Measurements from ENCODE around the gene TCF7L1. TPM values are rescaled to one million over a fixed set of nuclear protein-coding genes. Genes with fewer than 3 reads are reported as not detected.

TCF7L1 gene
- total RNA-seq, 2 donors from 2014 or later = 3.1 to 4.0 TPM

- TF ChIP-seq, protein P1, sequence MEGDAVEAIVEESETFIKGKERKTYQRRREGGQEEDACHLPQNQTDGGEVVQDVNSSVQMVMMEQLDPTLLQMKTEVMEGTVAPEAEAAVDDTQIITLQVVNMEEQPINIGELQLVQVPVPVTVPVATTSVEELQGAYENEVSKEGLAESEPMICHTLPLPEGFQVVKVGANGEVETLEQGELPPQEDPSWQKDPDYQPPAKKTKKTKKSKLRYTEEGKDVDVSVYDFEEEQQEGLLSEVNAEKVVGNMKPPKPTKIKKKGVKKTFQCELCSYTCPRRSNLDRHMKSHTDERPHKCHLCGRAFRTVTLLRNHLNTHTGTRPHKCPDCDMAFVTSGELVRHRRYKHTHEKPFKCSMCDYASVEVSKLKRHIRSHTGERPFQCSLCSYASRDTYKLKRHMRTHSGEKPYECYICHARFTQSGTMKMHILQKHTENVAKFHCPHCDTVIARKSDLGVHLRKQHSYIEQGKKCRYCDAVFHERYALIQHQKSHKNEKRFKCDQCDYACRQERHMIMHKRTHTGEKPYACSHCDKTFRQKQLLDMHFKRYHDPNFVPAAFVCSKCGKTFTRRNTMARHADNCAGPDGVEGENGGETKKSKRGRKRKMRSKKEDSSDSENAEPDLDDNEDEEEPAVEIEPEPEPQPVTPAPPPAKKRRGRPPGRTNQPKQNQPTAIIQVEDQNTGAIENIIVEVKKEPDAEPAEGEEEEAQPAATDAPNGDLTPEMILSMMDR (IDR thresholded peaks at IDR 0.05) = no peak
- no peaks in the 10 kb centered on the region for H3K27me3 ChIP-seq
- no peaks in the 10 kb centered on the region for H3K36me3 ChIP-seq
- no peaks in the 10 kb centered on the region for H3K9me3 ChIP-seq
- DNase-seq (ENCODE audit: low spot score) = no peak
- peaks cover 0 to 52% of the 10 kb centered on the region in 2 donors for H3K4me1 ChIP-seq
- peak overlapping the region; percentile 6 to 87 for H3K27ac ChIP-seq
- no peak overlapping the region for H3K4me3 ChIP-seq
Observed at GRCh38 chr2:85137156-85137555, 4.0 kb downstream of the TCF7L1 start.

GRCh38 chr2:85143463-85144082 is 10.4 kb downstream of the TCF7L1 start:
- H3K9me3 ChIP-seq = no peaks in the 10 kb centered on the region
- no peak for DNase-seq (ENCODE audit: low spot score)
- TF ChIP-seq, protein P1 (IDR thresholded peaks at IDR 0.05) = no peak
- no peak overlapping the region for H3K27ac ChIP-seq
- H3K36me3 ChIP-seq = no peaks in the 10 kb centered on the region
- H3K4me3 ChIP-seq = no peak overlapping the region
- no peaks in the 10 kb centered on the region for H3K27me3 ChIP-seq
- H3K4me1 ChIP-seq = peaks cover 0 to 11% of the 10 kb centered on the region in 2 donors

- H3K27me3 ChIP-seq = no peaks in the 10 kb centered on the region
- peaks cover 0 to 9% of the 10 kb centered on the region in 2 donors for H3K4me1 ChIP-seq
- no peaks in the 10 kb centered on the region for H3K9me3 ChIP-seq
- no peak for DNase-seq (ENCODE audit: low spot score)
- no peaks in the 10 kb centered on the region for H3K36me3 ChIP-seq
- TF ChIP-seq, protein P1 (IDR thresholded peaks at IDR 0.05) = no peak
- no peak overlapping the region for H3K27ac ChIP-seq
- H3K4me3 ChIP-seq = no peak overlapping the region
Observed at GRCh38 chr2:85145116-85145820, 12.1 kb downstream of the TCF7L1 start.

- Histone ChIP-seq H3K27ac (no peak overlapping the region), H3K36me3 (no peaks in the 10 kb centered on the region), H3K27me3 (no peaks in the 10 kb centered on the region), H3K4me3 (no peak overlapping the region), H3K9me3 (no peaks in the 10 kb centered on the region), H3K4me1 (peaks cover 0 to 12% of the 10 kb centered on the region in 2 donors)
- no peak for DNase-seq (ENCODE audit: low spot score)
- TF ChIP-seq, protein P1 (IDR thresholded peaks at IDR 0.05) = no peak
Observed at GRCh38 chr2:85148190-85148589, 15.0 kb downstream of the TCF7L1 start.

DNA sequence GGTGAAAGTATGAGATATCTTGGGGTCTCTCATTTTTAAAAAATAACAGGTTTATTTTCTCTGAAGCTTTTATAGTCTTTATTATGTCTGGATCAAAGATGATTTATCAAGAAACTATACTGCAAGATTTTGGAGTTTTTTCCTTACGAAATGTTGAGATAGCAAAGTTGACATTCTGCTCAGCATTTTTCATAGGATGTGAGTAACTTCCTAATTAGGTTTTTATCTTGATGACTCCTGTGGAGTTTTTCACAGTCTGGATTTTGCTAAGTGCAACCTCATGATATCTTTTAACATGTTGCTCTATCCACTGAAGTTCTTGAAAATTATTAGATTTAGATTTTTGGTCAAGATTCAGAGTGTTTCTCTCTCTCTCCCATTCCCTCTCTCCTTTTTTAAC is 17.8 kb downstream of the TCF7L1 start:
- H3K4me1 ChIP-seq = peaks cover 0 to 28% of the 10 kb centered on the region in 2 donors

More for the DNA sequence above, 17.8 kb downstream of the TCF7L1 start:
- H3K27ac ChIP-seq = no peak overlapping the region
- no peak for DNase-seq (ENCODE audit: low spot score)
- H3K36me3 ChIP-seq = no peaks in the 10 kb centered on the region
- H3K4me3 ChIP-seq = no peak overlapping the region
- no peaks in the 10 kb centered on the region for H3K9me3 ChIP-seq
- TF ChIP-seq, protein P1 (IDR thresholded peaks at IDR 0.05) = no peak
- no peaks in the 10 kb centered on the region for H3K27me3 ChIP-seq

Measured in right atrium auricular region (tissue), 2 donors.